IPS DF 19.7 (cell line): ENCODE data around the gene MAML3.

Experiments
- DNase-seq: peaks from one replicate; pipeline ENCODE4 v3.0.0-alpha.2; 2013; ENCODE audit warnings: low read depth, low spot score

The MAML3 gene

DNA sequence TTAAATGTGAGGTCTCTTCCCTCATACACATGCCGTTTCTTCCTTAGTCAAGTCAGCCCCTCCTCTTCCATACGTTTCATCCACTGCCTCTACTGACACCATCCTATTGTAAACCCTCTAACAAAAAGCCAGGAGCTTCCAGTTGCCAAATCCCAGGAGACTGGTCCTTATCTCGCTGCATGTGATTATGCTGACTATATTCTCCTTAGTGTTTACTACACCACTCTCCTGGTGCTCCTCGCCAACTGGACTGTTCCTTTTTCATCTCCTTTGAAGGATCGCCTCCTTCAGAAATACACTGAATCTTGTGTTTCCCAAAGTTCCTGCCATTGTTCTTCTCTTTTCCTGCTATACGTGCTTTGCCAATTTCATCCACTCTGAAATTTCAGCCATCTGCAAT is 27.7 kb downstream of the MAML3 start:
- DNase-seq, result no peak

DNA sequence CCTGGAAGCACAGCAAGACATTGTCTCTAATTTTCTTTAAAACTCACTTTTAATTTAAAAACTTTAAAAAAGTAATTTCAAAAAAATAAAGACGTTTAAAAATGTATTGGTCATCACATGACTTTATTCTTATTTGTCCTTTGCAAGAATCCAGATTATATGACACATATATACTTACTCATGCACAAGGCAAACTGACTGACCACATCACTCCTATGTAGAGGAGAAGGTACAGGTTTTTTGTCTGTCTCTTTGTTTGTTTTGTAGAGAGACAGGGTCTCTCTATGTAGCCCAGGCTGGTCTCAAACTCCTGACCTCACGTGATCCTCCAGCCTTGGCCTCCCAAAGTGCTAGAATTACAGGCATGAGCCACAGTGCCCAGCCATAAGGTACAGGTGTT is 28.6 kb downstream of the MAML3 start:
- DNase-seq, result no peak

GRCh38 chr4:140123666-140124377 is 30.2 kb downstream of the MAML3 start:
- no peak for DNase-seq

DNA sequence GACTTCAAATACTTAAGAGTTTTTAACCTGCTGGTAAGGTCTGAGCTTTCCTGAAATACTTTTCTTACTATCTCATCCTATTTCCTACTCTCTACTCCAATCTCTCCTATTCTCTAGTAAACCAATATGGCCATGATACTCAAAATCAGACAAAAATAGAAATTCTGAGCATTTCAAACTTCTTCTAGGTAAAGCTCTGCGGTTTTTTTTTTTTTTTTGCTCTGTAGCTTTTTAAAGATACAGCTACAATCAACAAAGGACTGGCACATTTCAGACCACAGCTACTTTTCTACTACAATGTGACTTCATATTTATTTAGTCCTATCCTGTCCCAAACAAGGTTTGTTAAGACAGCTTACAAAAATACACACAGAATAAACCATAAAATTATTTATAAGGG is 31.1 kb downstream of the MAML3 start:
- DNase-seq, result no peak

DNA sequence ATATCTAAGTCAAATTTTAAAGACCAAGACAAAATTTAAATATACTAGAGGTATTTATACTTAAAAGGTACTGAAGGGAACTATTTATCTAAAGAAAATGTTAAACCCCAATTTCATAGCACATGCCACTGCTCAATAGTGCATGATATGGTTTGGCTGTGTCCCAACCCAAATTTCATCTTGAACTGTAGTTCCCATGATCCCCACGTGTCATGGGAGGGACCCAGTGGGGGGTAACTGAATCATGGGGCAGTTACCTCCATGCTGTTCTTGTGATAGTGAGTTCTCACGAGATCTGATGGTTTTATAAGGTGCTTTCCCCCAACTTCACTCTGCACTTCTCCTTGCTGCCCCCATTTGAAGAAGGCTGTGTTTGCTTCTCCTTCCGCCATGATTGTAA is 32.3 kb downstream of the MAML3 start:
- no peak for DNase-seq

DNA sequence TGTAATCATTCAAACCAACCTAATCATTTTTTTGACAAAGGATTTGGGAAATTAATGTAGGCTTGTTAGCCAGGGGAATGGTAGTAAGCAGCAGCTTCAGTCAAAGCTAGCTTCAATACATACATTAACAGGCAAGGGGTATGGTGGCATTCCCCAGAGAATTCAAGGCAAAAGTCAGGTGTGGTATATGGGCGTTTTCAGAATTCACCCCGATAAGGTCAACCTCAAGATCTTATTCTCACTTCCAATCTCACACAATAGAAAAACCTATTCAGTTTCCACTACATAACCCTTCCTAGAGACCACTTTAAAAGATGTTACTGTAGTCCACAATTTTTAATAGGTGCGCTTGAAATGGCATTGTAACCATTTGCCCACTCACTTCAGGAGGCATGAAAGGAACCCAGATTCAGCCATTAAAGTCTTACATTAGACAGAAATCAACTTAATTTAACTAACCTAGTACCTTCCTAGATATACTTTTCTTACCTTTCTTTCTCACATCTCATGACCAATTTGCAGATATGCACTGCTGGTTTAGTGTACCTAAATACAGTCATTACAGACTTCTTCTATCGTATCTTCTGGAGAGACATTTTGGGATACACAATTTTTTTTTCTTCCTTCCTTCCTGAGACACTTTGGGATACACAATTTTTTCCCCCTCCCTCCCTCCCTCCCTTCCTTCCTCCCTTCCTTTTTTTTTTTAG is 34.9 kb downstream of the MAML3 start:
- DNase-seq, result no peak

DNA sequence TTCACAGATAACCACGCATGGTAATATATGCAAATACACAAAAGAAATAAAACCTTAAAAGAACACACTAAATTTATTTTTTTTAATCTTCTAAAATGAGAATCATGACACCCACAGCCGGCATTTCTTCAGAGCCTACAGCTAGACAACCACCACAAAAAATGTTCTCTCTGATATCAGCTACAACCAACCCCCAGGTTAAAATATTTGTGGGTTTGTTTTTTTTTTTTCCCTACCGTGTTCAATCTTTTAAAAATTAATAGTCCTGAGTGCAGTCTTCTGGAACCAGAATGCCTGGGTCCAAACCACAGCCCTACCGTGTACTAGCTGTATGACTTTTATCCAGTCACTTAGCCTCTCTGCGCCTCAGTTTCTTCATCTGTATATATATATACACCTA is 36.0 kb downstream of the MAML3 start:
- no peak for DNase-seq

- no peak for DNase-seq
Observed at GRCh38 chr4:140116442-140117104, 37.4 kb downstream of the MAML3 start.

GRCh38 chr4:140115140-140115539 is 38.8 kb downstream of the MAML3 start:
- DNase-seq, result no peak

- no peak for DNase-seq
Observed at GRCh38 chr4:140113653-140114052, 40.3 kb downstream of the MAML3 start.

DNA sequence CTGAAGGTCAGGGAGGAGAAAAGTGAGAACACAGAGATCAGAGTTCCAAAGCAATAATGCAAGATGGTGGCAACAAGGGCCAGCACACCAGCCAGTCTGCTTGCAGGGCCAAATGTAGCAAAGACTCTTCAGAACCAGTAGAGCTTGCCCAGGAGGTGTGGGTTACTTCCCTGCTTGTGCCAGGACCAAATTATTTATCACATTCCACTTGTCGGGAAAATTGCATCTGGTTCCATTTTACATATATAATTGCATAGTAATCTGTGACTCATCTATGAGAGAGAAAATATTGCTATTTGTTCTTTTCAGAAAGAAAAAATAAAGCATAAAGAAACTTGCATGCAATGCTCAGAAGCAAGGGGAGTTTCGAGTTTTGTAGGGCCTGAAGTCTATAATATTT is 41.4 kb downstream of the MAML3 start:
- DNase-seq, result no peak

GRCh38 chr4:140111256-140111655 is 42.7 kb downstream of the MAML3 start:
- DNase-seq, result no peak

- no peak for DNase-seq
Observed at GRCh38 chr4:140110542-140111215, 43.3 kb downstream of the MAML3 start.

GRCh38 chr4:140109737-140110136 is 44.2 kb downstream of the MAML3 start:
- no peak for DNase-seq

- no peak for DNase-seq
Observed at GRCh38 chr4:140109292-140109691, 44.7 kb downstream of the MAML3 start.

DNA sequence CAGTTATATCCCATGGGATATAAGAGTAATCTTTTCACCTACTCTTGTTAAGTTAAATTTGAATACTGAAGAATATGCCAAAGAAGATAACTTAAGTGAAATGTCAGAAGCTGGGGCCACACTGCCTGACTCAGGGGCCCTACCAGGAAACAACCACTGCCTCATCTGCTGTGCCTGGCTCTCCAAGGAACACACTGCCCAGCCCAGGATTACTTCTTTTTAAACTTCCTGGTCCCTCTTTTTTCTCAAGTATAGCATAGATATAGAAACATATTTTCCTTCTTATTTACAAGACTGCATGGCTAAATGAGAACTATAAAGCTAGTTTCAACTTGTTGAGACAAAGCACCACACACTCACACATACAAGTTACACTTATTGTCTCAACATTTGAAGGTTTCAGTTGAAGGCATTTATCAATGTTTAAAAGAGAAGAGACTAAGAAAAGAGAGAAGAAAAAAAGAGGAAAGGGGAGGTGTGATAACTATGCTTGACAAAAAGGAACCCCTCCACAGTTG is 45.2 kb downstream of the MAML3 start:
- DNase-seq, result no peak

GRCh38 chr4:140108243-140108642 is 45.7 kb downstream of the MAML3 start:
- no peak for DNase-seq

GRCh38 chr4:140106289-140106844 is 47.6 kb downstream of the MAML3 start:
- no peak for DNase-seq

DNA sequence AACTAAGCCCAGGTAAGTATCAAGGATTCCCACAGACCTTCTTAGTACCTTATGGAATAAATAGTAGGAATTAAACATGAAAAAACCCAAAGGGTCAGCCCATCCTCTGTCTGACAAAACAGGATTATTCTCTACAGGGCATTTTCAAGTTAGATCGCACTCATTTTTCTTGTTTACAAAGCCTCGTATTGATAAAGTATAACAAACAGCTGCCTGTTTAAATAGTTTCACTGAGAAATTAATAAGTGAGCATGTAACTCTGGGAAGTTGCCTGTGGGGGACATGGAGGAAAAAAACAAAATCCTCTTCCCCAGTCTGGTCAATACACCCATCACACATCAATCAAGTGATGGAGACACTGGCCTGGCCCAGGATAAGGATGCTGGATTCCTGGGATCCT is 48.5 kb downstream of the MAML3 start:
- DNase-seq, result no peak

DNA sequence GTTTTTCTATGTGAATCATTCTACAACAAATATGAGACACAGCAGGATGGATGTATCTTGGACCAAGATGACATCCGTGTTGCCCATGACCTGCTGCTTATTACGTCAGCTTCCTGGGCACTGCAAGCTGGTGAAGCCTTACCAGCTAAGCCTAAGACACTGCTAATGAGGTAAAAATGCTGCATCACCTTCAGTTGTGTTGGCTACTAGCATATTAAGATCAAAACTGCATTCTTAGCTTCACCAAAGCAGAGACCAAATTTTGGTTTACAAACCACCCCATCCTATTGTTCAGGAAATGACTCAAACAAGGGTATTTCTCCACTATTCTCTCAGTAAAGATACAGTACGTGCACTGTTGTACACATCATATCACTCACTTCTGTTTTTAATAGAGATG is 50.3 kb downstream of the MAML3 start:
- no peak for DNase-seq

- DNase-seq, result no peak
Observed at GRCh38 chr4:140102421-140102820, 51.6 kb downstream of the MAML3 start.

DNA sequence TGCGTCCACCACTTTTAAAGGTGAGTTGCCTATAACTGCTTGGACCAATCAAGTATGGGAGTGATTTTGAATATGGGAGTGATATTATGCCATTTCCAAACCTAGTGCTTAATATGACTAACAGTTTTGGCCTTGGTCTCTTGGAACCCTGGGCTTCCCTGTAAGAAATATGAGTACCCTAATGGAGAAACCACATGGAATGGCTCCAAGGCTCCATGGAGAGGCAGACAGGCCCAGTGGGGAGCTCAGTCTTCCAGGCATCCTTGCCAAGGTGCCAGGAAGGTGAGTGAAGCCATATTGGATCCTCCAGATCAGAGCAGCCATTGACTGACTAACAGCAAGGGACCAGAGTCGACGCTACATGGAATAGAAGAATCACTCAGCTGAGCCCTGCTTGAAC is 53.2 kb downstream of the MAML3 start:
- DNase-seq, result no peak
